GM21576 (cell line): ENCODE measurements around the gene GOLGA5.
"Not testable (repeated sequence)": the region's sequence is repeated elsewhere in the genome, so short reads cannot be mapped to it uniquely, and the experiment has no call there.

Source experiments
- ATAC-seq: cut with Tn5 transposase; IDR thresholded peaks from one replicate; pipeline ENCODE4 v1.9.1; 2021; ENCODE audit warnings: mild to moderate bottlenecking, moderate library complexity; ENCODE audit not compliant: unreplicated experiment

GOLGA5 gene

DNA sequence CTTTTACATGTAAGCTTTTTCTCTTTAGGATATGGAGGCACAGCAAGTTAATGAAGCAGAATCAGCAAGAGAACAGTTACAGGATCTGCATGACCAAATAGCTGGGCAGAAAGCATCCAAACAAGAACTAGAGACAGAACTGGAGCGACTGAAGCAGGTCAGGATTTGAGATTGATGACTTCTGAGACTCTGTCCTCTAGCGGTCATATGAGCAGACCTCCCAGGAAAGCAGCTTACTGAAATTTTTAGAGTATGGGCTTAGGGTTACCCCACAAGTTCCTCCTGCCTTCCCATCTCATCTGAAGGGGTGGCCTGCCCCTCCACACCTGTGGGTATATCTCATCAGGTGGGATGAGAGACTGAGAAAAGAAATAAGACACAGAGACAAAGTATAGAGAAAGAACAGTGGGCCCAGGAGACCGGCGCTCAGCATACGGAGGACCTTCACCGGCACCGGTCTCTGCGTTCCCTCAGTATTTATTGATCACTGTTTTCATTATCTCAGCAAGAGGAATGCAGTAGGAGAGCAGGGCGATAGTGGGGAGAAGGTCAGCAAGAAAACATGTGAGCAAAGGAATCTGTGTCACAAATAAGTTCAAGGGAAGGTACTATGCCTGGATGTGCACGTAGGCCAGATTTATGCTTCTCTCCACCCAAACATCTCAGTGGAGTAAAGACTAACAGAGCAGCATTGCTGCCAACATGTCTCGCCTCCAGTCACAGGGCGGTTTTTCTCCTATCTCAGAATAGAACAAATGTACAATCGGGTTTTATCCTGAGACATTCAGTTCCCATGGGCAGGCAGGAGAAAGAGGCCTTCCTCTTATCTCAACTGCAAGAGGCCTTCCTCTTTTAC lies 25.8 kb downstream of the GOLGA5 start:
- ATAC-seq, result not testable (repeated sequence)

DNA sequence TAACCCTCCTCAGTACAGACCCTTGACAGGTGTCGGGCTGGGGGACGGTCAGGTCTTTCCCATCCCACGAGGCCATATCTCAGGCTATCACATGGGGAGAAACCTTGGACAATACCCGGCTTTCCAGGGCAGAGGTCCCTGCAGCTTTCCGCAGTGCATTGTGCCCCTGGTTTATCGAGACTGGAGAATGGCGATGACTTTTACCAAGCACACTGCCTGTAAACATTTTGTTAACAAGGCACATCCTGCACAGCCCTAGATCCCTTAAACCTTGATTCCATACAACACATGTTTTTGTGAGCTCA lies 26.4 kb downstream of the GOLGA5 start:
- not testable (repeated sequence) for ATAC-seq

DNA sequence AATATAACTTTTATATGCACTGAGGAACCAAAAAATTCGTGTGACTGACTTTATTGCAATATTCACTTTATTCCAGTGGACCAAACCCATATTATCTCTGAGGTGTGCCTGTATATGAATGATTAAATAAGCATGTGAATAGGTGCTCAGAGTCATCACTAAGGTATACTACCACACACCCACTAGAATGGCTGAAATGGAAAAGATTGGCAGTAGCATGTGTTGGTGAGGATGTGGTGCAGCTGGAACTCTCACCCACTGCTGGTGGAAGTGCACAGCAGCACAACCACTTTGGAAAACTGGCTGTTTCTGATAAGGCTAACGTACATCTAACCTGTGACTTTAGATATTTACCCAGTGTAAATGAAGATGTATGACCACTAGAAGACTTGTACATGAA lies 36.8 kb downstream of the GOLGA5 start:
- ATAC-seq, result no peak

DNA sequence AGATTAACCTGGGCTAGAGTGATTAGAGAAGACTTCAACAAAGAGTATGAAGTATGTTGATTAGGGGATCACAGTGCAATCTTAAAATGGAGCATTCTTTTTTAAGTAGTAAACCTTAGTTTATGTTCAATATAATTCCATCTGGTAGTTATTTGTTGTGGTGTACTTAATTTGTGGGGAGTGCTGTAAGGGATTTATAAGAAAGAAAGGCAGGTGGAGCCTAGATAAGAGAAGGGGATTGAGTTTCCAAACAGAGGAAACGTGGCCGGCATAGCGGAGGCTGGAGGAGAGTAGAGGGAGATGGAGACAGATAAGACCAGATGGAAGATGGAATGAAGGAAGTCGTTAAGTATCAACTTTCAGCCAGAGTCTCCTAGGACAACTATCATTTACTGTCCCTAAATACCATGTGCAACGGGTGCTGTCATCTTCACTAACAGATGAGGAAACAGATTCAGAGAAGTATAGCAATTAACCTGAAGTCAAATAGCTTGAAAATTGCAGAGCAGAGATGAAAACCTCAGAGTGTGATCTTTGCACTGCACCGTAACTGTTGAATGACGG lies 38.1 kb downstream of the GOLGA5 start:
- ATAC-seq, result no peak

DNA sequence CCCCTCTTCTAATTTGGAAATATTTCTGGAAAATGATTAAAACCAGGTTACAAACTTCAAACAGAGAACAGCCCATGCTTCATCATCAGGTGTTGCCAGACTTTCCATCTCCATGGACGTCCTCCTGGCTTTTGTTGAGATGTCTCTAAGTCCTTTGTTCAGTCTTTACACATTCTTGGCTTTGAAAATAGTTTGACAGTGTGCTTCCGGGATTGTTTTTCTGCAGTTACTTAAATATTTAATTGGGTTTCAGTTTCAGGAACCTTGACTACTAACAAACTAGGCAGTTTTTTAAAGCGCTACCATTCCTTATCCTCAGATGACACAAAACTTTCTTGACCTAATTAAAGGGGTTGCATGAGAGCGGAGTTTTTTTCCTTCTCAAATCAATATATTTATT lies 47.8 kb downstream of the GOLGA5 start:
- no peak for ATAC-seq

DNA sequence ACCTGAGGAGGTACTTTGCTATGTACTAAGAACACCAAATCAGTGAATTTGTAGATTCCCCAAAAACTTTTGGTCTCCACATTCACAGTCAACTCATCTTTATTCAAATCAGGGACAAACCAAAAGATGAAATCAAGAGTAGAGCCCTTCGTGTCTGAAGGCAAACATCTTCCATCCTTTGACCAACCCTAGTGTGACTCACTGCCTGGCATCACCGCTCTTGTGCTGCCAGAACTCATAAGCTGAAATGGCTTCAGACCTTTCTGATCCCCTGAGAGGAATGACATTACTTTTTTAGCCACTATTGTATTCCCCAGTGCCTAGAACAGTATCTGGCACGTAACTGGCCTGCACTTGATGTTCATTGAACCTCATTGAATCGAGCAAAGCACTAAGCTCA lies 50.1 kb downstream of the GOLGA5 start:
- ATAC-seq, result no peak

DNA sequence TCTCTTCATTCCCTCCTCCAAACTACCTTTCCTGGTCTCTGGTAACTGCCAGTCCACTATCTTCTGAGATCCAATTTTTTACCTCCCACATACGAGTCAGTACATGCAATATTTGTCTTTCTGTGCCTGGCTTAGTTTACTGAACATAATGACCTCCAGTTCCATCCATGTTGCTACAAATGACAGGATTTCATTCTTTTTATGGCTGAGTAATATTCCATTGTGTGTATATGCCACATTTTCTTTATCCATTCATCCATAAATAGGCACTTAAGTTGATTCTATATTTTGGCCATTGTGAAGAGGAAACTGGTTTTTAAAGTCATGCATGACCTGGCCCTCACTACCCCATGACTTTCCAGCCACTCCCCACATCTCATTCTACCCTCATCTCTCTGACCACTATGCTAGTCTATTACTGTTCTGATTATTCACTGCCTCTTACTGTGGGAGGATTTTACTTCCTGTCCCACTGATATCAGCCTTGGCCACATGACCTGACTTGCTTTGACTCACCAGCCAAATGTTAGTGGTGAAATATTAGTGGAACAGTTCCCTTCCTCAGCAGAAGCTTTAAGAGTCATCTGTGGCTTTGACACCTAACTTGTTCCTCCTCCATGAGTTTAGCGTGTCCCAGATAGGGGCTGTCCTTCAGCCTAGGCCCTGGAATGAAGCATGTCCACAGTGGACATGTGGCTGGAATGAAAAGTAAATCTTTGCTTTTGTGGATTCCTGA lies 52.2 kb downstream of the GOLGA5 start:
- ATAC-seq, result peak; percentile 87

DNA sequence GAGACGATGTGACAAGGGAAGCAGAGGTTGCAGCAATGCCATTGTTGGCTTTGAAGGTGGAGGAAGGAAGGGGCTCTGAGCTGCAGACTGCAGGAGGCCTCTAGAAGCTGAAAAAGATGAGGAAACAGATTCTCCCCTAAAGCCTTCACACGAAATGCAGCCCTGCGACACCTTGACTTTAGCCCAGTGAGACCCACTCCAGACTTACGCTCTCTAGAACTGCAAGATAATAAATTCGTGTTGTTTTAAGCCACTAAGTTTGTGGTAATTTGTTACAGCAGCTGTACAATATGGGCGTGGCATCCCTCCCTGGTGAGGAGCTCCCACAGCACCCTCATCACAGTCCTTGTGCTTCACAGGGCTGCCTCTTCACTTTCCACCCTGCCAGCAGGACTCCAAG lies 53.2 kb downstream of the GOLGA5 start:
- ATAC-seq, result no peak

DNA sequence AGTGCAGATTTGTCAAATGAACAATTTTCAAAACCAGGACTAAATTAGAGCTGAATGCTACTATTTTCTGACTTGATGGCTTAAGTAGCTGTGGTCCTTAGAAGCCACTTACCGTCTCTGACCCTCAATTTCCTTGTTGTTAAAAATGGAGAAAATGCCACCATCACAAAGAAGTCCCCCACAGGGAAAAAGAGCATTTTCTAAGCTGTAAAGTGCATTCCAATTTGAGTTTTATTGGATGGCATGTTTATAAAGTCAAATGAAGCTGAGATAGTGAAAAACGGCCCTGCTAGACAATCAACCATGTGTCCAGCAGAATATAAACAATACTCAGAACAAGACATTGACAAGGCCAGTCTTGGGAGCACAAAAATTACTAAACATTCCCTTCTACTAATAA lies 53.6 kb downstream of the GOLGA5 start:
- ATAC-seq, result no peak

DNA sequence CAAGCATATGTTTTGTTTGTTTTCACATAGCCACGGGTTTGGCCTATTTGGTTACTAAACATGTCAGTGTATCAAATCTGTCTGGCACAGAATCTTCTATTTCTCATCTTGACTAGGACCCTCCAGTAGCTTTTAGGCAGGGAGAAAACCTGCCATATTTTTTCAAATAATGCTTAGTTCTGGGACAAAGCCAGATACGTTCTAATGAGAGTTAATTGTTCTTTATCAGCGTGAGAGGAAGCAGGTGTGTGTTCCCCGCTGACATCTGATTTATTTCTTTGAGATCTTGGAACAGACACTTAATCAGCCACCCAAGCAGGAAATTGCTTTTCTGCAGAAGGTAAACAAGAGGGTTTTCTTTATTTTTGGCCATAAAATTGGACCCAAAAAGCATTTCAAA lies 54.8 kb downstream of the GOLGA5 start:
- no peak for ATAC-seq

DNA sequence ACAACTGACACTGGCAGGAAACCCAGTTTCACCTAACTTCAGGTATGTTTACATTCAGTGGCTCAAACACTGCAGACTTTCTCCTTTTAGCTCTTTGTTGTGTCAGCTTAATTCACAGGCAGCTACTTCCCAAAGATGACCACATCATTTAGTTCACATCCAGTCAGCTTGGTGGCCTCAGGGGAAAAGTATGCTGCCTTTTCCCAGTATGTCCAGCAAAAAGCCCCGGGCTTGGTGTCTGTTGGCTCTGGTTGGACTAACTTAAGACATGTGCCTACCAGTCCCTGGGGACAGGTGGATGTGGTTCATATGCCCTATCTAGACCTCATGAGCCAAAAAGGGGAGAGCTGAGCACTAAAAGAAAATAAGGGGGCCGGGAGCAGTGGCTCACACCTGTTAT lies 56.4 kb downstream of the GOLGA5 start:
- no peak for ATAC-seq

DNA sequence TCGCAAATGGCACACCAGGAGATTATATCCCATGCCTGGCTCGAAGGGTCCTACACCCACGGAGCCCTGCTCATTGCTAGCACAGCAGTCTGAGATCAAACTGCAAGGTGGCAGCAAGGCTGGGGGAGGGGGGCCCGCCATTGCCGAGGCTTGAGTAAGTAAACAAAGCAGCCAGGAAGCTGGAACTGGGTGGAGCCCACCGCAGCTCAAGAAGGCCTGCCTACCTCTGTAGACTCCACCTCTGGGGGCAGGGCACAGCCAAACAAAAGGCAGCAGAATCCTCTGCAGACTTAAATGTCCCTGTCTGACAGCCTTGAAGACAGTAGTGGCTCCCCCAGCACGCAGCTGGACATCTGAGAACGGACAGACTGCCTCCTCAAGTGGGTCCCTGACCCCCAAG lies 59.0 kb downstream of the GOLGA5 start:
- not testable (repeated sequence) for ATAC-seq

DNA sequence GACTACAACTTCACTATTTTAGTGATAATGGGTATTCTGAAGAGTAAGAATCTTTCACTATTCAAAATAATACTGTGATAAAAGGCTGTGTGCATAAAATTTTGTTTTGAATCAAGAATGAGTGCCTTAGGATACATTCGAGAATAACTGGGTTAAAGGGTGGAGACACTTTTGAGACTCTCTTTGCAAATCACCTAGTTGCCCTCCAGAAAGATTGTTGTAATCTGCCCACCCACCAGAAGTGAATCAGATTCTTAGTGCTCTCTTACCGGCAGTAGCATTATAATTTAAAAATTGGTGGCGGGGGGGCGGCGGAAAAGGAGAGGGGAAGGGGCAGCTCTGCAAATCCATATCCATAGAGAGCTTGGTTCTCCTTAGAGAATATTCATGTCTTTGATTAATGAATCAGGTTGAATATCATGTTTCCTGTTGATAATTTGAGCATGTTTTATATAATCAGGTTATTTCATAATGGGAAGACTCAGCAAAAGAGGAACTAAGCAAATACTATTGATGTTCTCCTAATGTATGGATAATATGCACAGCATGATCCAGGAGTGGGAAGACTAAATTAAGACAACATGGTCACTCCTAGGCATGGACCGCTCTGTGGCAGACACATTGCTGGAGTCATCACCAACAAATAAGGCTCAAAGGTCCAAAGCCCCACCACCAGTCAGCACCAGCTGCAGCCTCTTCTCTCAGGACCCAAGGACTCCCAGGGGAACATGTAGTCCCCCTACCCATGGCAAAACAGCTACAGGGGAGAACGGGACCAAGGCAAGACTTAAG lies 66.1 kb downstream of the GOLGA5 start:
- no peak for ATAC-seq

DNA sequence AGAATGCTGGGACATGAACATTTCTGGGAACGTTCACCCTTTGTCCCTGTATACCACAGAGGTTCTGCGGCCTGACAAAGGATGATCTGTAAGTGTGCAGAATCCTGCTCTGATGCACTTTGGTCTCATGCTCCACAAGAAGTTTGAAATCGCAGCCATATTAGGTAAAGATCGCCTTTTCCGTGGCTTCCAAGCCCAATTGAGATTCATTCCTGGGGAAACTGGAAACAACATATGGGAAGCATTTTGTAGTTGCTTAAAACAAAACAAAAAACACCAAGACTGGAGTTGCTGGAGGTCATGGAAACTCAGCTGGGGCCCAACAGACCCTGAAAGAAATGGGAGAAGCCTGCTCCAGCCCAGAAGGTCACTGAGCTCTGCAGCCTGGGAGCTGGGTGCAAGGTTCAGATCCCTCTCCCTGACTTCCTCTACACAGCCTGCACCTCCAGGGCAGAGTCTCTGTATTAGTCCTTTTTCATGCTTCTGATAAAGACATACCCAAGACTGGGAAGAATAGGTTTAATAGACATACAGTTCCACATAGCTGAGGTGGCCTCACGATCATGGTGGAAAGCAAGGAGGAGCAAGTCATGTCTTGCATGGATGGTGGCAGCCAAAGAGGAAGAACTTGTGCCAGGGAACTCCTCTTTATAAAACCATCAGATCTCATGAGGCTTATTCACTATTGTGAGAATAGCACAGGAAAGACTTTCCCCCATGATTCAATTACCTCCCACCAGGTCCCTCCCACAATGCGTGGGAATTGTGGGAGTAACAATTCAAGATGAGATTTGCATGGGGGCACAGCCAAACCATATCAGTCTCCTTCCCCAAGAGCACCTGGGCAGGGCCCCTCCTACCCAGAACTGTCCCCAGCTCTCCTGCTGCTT lies 68.0 kb downstream of the GOLGA5 start:
- ATAC-seq, result no peak

DNA sequence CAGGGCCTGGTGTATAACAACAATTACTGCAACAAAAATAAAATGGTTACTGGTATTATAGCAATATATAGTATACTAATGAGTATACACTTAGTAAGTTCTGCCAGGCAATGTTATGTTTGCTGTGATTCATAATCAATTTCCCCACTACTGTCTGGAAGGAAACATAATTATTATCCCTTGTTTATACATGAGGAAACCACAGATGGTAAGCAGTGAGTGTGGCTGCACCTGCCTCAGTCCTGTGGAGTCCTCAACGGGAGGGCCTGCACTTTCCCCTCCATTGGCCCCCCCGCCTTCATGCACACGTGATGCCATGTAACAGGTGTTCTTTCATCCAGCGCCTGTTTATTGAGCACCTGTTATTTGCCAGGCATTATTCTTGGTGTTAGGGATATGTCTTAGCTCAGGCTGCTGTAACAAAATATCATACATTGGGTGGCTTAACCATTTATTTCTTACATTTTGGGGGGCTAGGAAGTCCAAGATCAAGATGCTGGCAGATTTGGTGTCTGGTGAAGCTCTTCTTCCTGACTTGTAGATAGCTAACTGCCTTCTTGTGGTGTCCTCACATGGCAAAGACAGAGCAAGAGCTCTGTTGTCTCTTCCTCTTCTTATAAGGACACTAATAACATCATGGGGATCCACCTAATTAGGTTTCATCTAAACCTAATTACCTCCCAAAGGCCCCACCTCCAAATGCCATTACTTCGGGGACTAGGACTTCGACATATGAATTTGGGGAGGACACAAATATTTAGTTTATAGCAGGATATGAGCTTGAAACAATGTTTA lies 69.4 kb downstream of the GOLGA5 start:
- no peak for ATAC-seq

DNA sequence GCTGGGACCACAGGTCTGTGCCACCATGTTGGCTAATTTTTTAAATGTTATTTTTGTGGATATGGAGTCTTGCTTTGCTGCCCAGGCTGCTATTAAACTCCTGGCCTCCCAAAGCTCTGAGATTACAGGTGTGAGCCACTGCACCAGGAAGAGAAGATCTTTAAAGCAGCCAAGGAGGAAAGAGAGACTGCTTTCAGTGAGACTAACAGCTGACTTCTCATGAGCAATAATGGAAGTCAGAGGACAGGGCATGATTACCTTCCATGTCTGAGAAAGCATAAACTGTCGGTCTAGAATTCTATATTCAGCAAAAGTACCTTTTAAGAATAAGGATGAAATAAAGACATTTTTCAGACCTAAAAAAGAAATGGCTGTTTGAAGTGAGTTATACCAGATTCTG lies 71.6 kb downstream of the GOLGA5 start:
- ATAC-seq, result no peak

DNA sequence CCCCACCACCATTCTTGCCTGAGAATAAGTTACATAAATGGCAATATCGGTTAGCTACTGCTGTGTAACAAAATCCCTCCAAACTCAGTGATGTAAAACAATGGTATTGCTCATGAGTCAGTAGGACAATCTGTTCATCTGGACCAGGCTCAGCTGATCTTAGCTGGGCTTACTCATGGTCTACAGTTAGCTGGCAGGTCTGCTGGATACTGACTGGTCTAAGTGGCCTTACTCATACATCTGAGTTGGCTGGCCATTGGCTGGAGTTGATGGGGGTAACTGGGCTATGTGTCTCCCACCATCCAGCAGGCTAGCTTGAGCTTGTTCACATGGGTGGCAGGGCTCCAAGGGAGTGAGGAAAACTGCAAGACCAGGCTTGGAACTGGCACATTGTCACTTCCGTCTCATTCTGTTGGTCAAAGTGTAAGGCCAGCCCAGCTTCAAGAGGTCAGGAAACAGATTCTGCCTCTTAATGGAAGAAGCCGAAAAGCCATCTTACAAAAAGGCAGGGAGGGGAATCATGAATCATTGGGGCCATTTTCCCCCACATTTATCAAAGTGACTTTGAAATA lies 72.2 kb downstream of the GOLGA5 start:
- no peak for ATAC-seq

DNA sequence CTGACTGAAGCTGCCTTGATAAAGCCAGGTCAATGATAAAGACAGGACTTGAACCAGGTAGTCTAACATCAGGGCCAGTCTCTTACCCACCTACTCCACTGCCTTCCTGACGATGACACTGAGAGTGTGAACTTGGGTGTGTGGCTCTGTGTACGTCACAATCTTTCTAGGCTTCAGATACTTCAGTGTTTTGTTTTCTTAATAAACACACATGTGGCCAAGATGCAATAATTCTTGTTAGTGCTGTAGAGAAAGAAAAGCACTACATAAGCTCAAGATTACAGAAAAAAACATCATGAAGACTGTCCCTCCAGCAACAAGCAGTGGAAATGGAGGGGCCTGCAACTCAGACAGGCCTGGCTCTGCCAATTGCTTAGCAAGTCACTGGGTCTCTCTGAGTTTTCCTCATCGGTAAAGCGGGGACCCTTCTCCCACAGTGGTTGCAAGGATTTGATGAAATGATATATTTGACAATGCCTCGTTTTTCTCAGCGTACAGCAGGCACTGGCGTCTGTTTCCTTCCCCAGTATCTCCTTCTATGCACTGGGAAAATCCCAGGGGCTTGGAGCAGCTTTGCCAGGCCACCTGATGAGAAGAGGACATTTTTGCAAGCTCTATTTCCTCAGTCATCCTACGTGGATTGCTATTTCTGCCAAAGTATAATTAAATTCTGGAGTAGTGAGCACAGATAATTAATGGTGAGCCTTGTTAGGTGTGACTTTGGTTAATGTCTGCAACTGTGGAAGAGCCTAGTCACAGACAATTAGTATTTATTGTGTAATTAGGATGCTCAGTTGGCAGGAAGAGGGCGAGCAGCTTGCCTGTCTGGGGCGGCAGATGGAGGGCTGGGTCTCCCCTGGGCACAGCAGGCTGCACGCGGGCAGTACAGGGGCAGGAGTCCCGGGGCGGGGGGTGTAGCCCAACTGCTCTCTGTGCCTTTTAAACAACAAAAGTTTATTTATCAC lies 73.1 kb downstream of the GOLGA5 start:
- no peak for ATAC-seq
